Endodermal cell (in vitro differentiated cells): ENCODE results near the gene AUTS2. TPM values are rescaled to one million over a fixed set of nuclear protein-coding genes. Genes with fewer than 3 reads are reported as not detected.

ENCODE experiments used
- DNase-seq: peaks from one replicate; pipeline ENCODE4 v3.0.0-alpha.2; 2017
- H3K27ac ChIP-seq: 2 replicates; pipeline ENCODE4 v1.5.1; 2013; ENCODE audit warnings: mild to moderate bottlenecking, low read depth, low read length, moderate library complexity
- H3K27me3 ChIP-seq: 2 replicates; pipeline ENCODE4 v1.6.1; 2013; ENCODE audit warnings: mild to moderate bottlenecking, low read length, moderate library complexity; ENCODE audit not compliant: insufficient read depth, control insufficient read depth, poor library complexity, severe bottlenecking
- H3K36me3 ChIP-seq: 2 replicates; pipeline ENCODE4 v1.7.0; 2013; ENCODE audit warnings: mild to moderate bottlenecking, low read length, moderate library complexity; ENCODE audit not compliant: control insufficient read depth, insufficient read depth
- H3K4me1 ChIP-seq: one replicate; pipeline ENCODE4 v1.7.0; 2013; ENCODE audit warnings: low read length; ENCODE audit not compliant: control insufficient read depth, insufficient read depth
- H3K4me3 ChIP-seq: 2 replicates; pipeline ENCODE4 v1.5.1; 2013; ENCODE audit warnings: mild to moderate bottlenecking, low read length, moderate library complexity
- H3K9ac ChIP-seq: 2 replicates; pipeline ENCODE4 v1.6.1; 2013; ENCODE audit warnings: mild to moderate bottlenecking, low read length, moderate library complexity; ENCODE audit not compliant: poor library complexity, severe bottlenecking; ENCODE audit errors: extremely low read depth
- H3K9me3 ChIP-seq: 2 replicates; pipeline ENCODE4 v1.6.1; 2013; ENCODE audit warnings: mild to moderate bottlenecking, low read length, moderate library complexity; ENCODE audit not compliant: control insufficient read depth
- H3K27ac Mint-ChIP-seq: 2 replicates; pipeline ENCODE4 v1.8.0; 2020; ENCODE audit warnings: mixed read lengths
- H3K27me3 Mint-ChIP-seq: 2 replicates; pipeline ENCODE4 v1.8.0; 2021; ENCODE audit warnings: mild to moderate bottlenecking, mixed read lengths; ENCODE audit not compliant: insufficient read depth
- H3K36me3 Mint-ChIP-seq: 2 replicates; pipeline ENCODE4 v1.8.0; 2020; ENCODE audit warnings: low read depth, mixed read lengths
- H3K4me1 Mint-ChIP-seq: 2 replicates; pipeline ENCODE4 v1.8.0; 2020; ENCODE audit warnings: mixed read lengths
- H3K4me3 Mint-ChIP-seq: 2 replicates; pipeline ENCODE4 v1.8.0; 2020; ENCODE audit warnings: mild to moderate bottlenecking, moderate library complexity, mixed read lengths
- H3K9me3 Mint-ChIP-seq: 2 replicates; pipeline ENCODE4 v1.8.0; 2020; ENCODE audit warnings: mild to moderate bottlenecking, mixed read lengths
- WGBS, 2 experiments: methylation state at CpG; one replicate each; pipeline versions ENCODE4 v1.1.5 to v1.1.7; 2013; ENCODE audit warnings: missing lambda C conversion rate in 2 of 2, mixed read lengths in 1 of 2; ENCODE audit not compliant: insufficient coverage in 1 of 2, insufficient read length in 1 of 2; 5-methylcytosine and 5-hydroxymethylcytosine counted together
- total RNA-seq, 2 donors: library from RNA; stranded (reverse); fragmentation: NEBNext Ultra II Directional in 1 of 2; extraction: Animal tissue kit (Norgen Biotek cat#: 25700) in 1 of 2; gene quantifications; 2 replicates in 1 of 2; 3 replicates in 1 of 2; pipeline ENCODE4 v1.2.1, GENCODE V29; 2021
- TF ChIP-seq, protein P1 (sequence below): fragments of 200-600 bp; sonication (generic); conservative IDR thresholded peaks from 2 replicates; pipeline ENCODE4 v1.5.0; 2021; ENCODE audit warnings: antibody characterized with exemption, mild to moderate bottlenecking

The AUTS2 gene
- total RNA-seq, 2 donors from 2014 or later: 76.8 to 106 TPM

- Mint-ChIP-seq H3K27me3 (no peaks in the 10 kb centered on the region), H3K4me3 (no peak overlapping the region)
Measured at GRCh38 chr7:70120851-70121250, 522.6 kb downstream of the AUTS2 start.

GRCh38 chr7:70131817-70132216, 533.5 kb downstream of the AUTS2 start:
- H3K36me3 Mint-ChIP-seq: peaks cover 9% of the 10 kb centered on the region
- whole genome bisulfite sequencing, 2 experiments: 94 to 100% methylated on average over 2 to 3 of the region's 3 CpGs
- DNase-seq: no peak
- H3K4me1 Mint-ChIP-seq: peaks cover 7% of the 10 kb centered on the region
- no peaks in the 10 kb centered on the region for H3K27me3 ChIP-seq
- no peak overlapping the region for H3K27ac Mint-ChIP-seq
- no peaks in the 10 kb centered on the region for H3K9me3 ChIP-seq
- H3K27ac ChIP-seq: no peak overlapping the region
- H3K4me3 Mint-ChIP-seq: no peak overlapping the region
- H3K27me3 Mint-ChIP-seq: no peaks in the 10 kb centered on the region
- peaks cover 3% of the 10 kb centered on the region for H3K4me1 ChIP-seq
- H3K9me3 Mint-ChIP-seq: no peaks in the 10 kb centered on the region
- H3K36me3 ChIP-seq: no peaks in the 10 kb centered on the region
- TF ChIP-seq, protein P1, sequence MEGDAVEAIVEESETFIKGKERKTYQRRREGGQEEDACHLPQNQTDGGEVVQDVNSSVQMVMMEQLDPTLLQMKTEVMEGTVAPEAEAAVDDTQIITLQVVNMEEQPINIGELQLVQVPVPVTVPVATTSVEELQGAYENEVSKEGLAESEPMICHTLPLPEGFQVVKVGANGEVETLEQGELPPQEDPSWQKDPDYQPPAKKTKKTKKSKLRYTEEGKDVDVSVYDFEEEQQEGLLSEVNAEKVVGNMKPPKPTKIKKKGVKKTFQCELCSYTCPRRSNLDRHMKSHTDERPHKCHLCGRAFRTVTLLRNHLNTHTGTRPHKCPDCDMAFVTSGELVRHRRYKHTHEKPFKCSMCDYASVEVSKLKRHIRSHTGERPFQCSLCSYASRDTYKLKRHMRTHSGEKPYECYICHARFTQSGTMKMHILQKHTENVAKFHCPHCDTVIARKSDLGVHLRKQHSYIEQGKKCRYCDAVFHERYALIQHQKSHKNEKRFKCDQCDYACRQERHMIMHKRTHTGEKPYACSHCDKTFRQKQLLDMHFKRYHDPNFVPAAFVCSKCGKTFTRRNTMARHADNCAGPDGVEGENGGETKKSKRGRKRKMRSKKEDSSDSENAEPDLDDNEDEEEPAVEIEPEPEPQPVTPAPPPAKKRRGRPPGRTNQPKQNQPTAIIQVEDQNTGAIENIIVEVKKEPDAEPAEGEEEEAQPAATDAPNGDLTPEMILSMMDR: no peak
- H3K9ac ChIP-seq: no peak overlapping the region
- H3K4me3 ChIP-seq: no peak overlapping the region

More at GRCh38 chr7:70120851-70121250, 522.6 kb downstream of the AUTS2 start:
- TF ChIP-seq, protein P1: no peak
- peak overlapping the region; percentile 11 for H3K4me3 ChIP-seq
- H3K9ac ChIP-seq: no peak overlapping the region
- no peak overlapping the region for H3K27ac ChIP-seq
- Mint-ChIP-seq H3K9me3 (peaks cover 38% of the 10 kb centered on the region), H3K4me1 (peaks cover 9% of the 10 kb centered on the region), H3K36me3 (peaks cover 60% of the 10 kb centered on the region), H3K27ac (no peak overlapping the region)
- peaks cover 23% of the 10 kb centered on the region for H3K9me3 ChIP-seq
- H3K4me1 ChIP-seq: no peaks in the 10 kb centered on the region
- 100% methylated on average over 1 of the region's 1 CpG; no CpG with 5 or more reads in 1 of the 2 experiments for WGBS, 2 experiments
- H3K27me3 ChIP-seq: no peaks in the 10 kb centered on the region
- no peak for DNase-seq
- peaks cover 29% of the 10 kb centered on the region for H3K36me3 ChIP-seq

DNA sequence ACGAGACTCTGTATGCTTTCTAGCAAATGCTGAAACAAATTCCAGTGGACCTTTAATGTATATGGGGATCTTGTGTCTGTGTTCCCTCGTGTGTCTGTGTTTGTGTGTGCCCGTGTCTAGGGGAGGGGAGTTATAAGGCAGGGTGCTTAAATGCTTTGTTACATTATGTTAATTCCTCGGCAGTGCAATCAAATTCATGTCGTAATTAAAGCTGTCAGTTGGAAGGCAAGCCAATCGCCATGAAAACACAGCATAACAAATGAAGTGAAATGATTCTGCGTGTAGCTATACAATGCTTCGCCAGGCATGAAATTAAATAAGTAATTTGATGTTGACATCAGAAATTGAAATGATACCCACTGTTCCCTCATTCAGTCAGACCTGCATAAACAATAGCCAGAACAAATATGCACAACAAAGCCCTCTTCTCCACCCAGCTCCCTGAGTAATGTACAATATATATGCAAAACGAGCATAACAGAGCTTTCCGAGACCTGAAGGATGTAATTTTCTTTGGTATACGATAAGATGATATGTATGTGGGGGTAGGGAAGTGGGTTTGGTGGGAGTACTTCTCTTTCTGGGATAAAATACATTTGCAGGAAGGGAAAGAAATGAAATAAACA, 534.1 kb downstream of the AUTS2 start:
- Histone ChIP-seq H3K4me1 (peaks cover 3% of the 10 kb centered on the region), H3K9ac (no peak overlapping the region), H3K4me3 (no peak overlapping the region), H3K9me3 (no peaks in the 10 kb centered on the region), H3K36me3 (no peaks in the 10 kb centered on the region), H3K27ac (peak overlapping the region; percentile 13), H3K27me3 (no peaks in the 10 kb centered on the region)
- Mint-ChIP-seq H3K36me3 (peaks cover 8% of the 10 kb centered on the region), H3K9me3 (no peaks in the 10 kb centered on the region), H3K27ac (no peak overlapping the region), H3K27me3 (no peaks in the 10 kb centered on the region), H3K4me3 (no peak overlapping the region), H3K4me1 (peaks cover 7% of the 10 kb centered on the region)
- DNase-seq: no peak
- WGBS, 2 experiments: 91% methylated on average over 5 to 11 of the region's 11 CpGs
- TF ChIP-seq, protein P1: no peak
